Esophagus mucosa (tissue), 1 donor: ENCODE measurements around the gene LIPE. TPM values are rescaled to one million over a fixed set of nuclear protein-coding genes. Genes with fewer than 3 reads are reported as not detected.

Experiments used
- ATAC-seq: fragments of 200-7000 bp; cut with Tn5 transposase; one replicate; pipeline ENCODE4 v1.9.1; 2020
- total RNA-seq: library from RNA; stranded (reverse); gene quantifications from one replicate; pipeline ENCODE4 v1.2.4, GENCODE V29; 2023
- donor health status: DM: yes; HTN: yes; CAD: no.

The LIPE gene
- total RNA-seq, 1 donor from 2014 or later = 10.8 TPM

GRCh38 chr19:42378225-42379215 is 48.7 kb downstream of the LIPE start:
- no peak for ATAC-seq

- no peak for ATAC-seq
Measured at GRCh38 chr19:42376177-42376555, 51.0 kb downstream of the LIPE start.

GRCh38 chr19:42375415-42376176 is 51.6 kb downstream of the LIPE start:
- ATAC-seq = no peak

- ATAC-seq = no peak
Measured at GRCh38 chr19:42374826-42375376, 52.3 kb downstream of the LIPE start.

- no peak for ATAC-seq
Measured at GRCh38 chr19:42370626-42371175, 56.5 kb downstream of the LIPE start.

DNA sequence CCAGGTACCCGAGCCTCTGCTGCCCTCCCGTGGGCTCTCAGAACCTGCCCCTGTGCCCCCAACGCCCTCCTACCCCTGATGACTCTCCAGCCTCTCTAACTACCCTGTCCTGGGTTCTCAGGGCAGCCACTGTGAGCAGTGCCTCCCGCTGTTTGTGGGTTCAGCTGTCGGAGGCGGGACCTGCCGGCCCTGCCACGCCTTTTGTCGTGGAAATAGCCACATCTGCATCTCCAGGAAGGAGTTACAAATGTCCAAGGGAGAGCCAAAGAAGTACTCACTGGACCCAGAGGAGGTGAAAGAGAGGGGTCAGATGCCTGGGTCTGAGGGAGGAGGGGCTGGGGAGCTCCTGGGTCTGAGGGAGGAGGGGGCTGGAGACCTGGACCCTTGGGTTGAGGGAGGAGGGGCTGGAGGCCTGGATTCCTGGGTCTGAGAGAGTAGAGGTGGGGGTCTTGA is 57.1 kb downstream of the LIPE start:
- ATAC-seq = no peak

- peak; percentile 5 for ATAC-seq
Measured at GRCh38 chr19:42369433-42370067, 57.6 kb downstream of the LIPE start.

DNA sequence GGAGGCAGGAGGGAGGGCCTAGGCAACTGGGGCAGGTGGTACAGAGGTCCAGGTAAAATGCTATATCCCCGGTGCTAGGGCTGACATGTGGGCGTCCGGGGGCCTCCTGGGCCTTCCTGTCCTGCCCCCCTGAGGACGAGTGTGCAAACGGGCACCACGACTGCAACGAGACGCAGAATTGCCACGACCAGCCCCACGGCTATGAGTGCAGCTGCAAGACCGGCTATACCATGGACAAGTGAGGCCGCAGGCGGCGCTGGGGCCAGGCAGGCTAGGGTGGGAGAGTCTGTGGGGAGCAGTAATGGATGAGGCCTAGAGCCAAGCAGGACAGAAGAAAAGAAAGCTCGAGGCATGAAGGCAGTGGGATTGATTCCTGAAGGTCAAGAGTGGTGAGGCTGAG is 58.4 kb downstream of the LIPE start:
- ATAC-seq = no peak

GRCh38 chr19:42368360-42368759 is 58.8 kb downstream of the LIPE start:
- ATAC-seq = no peak

GRCh38 chr19:42367929-42368328 is 59.3 kb downstream of the LIPE start:
- ATAC-seq = no peak

- no peak for ATAC-seq
Measured at GRCh38 chr19:42366673-42367072, 60.5 kb downstream of the LIPE start.

- peak; percentile 30 for ATAC-seq
Measured at GRCh38 chr19:42363614-42364346, 63.4 kb downstream of the LIPE start.

- no peak for ATAC-seq
Measured at GRCh38 chr19:42362891-42363440, 64.2 kb downstream of the LIPE start.

- no peak for ATAC-seq
Measured at GRCh38 chr19:42362342-42362741, 64.8 kb downstream of the LIPE start.

DNA sequence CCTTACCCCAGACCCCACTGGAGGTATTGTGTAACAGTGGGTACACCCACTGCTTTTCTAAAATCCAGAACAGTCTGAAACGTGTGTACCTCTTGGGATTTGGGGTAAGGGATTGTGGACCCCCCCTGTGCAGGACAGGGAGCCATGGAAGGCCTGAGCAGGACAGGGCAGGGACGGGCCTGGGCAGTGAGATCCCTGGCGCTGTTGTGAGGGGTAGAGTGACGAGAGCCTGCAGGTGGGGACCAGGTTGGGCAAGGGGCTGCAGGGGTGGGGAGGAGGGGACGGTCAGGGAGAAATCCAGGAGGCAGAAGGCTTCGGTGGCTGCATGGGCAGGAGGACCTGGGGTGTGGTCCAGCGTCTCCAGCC is 65.7 kb downstream of the LIPE start:
- no peak for ATAC-seq

GRCh38 chr19:42360787-42361544 is 66.2 kb downstream of the LIPE start:
- ATAC-seq = no peak

GRCh38 chr19:42357290-42357689 is 69.9 kb downstream of the LIPE start:
- no peak for ATAC-seq

DNA sequence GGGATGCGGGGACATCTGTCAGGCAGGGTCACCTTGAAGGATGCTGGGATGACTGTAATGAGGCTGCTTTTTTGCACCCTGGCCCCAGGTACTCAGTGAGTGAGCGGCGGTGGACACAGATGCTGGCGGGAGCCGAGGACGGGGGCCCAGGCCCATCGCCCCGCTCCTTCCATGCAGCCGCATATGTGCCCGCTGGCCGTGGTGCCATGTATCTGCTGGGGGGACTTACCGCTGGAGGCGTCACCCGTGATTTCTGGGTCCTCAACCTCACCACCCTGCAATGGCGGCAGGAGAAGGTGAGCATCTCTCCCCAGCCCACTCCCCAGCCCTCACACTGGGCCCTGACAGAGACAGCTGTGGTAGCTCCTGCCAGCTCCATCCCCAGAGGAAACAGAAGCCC is 70.5 kb downstream of the LIPE start:
- ATAC-seq = no peak

DNA sequence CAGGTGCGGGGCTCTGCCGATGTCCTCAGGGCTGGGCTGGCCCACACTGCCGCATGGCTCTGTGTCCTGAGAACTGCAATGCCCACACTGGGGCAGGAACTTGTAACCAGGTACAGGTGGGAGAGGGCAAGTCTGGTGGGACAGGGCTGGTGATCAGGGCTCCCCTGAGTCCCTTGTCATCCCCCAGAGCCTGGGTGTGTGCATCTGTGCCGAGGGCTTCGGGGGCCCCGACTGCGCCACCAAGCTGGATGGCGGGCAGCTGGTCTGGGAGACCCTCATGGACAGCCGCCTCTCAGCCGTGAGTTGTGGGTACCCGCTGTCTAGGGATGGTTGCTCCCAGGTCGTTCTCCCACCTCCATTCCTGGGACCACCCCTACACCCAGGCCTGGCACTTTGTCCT is 71.3 kb downstream of the LIPE start:
- ATAC-seq = no peak

DNA sequence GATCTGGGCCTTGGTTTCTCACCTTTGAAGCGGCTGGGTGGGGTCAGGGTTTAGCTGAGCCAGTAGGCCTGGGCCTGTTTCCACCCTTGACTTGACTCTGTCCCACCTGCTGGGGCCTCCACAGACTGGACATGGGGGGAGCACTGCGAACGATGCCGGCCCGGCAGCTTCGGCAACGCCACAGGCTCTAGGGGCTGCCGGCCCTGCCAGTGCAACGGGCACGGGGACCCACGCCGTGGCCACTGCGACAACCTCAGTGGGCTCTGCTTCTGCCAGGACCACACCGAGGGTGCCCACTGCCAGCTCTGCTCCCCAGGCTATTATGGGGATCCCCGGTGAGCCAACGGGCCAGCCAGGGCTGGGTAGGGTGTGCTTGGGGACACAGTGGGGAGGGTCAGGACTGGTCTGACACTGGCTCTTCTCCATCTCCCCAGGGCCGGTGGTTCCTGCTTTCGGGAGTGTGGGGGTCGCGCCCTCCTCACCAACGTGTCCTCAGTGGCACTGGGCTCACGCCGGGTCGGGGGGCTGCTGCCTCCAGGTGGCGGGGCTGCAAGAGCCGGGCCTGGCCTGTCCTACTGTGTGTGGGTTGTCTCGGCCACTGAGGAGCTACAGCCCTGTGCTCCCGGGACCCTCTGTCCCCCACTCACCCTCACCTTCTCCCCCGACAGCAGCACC is 73.7 kb downstream of the LIPE start:
- ATAC-seq = no peak
